GM04504 (cell line): ENCODE measurements around the gene RARRES1.

ENCODE experiments used
- DNase-seq: peaks from one replicate; pipeline ENCODE4 v3.0.0-alpha.2; 2012; ENCODE audit warnings: low read depth

The RARRES1 gene, protein sequence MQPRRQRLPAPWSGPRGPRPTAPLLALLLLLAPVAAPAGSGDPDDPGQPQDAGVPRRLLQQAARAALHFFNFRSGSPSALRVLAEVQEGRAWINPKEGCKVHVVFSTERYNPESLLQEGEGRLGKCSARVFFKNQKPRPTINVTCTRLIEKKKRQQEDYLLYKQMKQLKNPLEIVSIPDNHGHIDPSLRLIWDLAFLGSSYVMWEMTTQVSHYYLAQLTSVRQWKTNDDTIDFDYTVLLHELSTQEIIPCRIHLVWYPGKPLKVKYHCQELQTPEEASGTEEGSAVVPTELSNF

DNA sequence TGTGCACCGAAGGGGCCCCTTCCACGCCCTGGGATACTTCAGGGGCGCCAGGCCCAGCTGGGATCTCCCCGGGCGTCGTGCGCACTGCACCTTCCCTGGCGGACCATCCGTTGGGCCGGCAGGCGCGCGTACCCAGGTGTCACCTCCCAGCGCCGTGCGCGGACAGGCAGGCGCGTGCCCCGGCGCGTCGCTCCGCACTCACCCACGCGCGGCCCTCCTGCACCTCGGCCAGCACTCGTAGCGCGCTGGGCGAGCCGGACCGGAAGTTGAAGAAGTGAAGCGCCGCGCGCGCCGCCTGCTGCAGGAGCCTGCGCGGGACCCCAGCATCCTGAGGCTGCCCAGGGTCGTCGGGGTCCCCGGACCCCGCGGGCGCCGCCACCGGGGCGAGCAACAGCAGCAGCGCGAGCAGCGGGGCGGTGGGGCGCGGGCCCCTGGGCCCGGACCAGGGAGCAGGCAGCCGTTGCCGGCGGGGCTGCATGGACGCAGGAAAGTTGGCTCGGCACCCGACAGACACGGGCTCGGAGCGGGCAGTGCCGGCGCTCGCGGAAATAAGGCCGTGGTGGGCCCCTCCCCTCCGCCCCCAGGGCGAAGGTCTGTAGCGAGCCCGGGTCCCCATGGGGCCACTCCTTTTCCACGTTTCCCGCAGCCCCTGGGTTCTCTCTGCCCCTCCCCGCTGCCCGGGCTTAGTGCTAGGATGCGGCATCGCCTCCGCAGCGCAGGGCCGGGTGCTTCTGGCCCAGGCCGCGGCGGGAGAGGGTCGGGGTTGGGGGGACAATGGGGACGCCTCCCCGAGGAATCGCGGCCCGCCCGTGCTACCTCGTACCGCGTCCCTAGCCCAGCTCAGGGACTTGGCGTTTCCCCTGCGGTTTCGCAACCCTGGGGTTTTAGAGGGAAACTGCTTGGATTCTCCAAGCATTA, at the start of gene RARRES1:
RARRES1 (minus strand) TSS at position 520 of the 918 bp plus-strand sequence; CDS start at position 478, 42 bp downstream.
- no peak for DNase-seq

DNA sequence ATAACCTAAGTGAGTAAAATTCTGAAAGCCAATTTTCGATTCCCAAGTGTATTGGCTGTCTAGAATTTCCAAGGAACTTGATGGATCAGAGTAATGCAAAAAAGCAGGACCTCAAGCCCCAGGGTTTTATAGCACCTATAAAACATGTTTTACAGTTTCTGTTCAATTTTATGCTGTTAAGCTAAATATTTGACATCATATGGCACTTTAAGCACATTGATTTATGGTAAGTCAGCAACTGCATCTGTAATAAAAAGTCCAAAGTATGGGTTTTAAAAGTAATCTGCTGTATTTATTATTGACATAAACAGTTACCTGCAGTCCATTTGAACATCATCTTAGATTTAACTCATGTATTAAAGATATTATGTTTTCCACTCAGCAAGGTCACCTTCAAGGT, 49.6 kb upstream of the RARRES1 start:
- peak; percentile 19 for DNase-seq

DNA sequence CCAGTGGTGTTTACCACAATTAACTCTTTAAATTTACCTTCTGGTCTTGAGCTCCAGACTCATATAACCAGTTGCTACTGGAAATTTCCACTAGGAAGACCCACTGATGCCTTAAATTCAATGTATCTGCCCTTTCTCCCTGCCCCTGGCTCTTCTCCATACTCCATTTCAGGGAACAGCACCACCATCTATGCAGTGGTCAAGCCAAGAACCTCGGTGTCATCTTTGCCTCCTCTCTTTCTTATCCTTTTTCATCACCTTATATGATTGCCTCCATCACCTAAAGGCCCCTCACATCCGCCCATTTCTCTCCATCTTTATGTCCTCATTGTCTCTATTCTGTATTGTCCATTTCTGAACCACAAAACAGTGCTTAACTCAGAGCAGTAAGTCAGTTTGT, 48.9 kb upstream of the RARRES1 start:
- DNase-seq = no peak

DNA sequence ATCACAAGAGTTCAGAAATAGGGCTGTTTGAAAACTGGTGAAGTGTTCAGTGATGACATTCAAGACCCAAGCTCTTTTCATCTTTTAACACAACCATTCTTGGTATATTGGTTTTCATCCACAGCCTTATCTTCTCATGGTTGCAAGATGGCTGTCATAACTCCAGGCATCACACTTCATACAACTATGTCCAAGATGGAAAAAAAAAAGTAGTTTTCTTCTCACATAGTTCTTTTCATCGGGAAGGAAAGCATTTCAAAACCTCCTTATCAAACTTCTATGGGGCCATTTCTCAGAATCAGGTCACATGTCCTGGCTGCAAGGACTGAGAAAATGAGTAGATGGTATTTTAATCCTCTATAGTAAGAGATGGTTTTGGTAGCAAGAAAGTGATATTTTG, 48.5 kb upstream of the RARRES1 start:
- no peak for DNase-seq

DNA sequence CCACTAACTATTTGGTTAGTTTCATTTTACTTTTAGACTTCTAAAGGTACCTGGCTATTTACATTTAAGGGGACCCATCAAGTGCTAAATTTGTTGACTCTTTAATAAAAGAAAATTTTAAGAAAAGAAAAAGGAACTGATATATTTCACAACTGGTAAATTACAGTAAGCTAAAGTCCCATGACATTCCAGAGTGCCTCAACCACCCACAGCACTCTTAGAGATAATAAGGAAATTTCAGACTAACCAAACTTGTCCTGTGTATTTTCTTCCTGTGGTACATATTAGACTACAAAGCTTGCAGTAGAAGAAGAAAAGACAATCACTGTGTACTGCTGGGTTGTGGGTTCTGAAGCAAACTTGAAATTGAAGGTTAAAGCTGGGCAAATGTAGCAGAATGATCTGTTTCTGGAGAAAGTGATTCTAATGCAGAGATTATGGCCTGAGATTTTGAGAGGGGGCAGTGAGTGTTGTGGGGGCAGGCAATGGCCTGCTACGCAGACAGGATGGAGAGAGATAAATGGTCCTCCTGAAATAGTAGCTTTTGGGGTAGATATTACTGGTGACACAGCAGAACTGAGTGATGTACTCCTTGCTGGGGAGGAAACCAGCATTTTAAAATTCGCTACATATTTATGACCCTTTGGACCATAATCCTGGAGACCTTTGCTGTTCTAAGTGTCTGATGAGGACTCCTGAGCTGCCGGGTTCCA, 45.1 kb upstream of the RARRES1 start:
- no peak for DNase-seq

DNA sequence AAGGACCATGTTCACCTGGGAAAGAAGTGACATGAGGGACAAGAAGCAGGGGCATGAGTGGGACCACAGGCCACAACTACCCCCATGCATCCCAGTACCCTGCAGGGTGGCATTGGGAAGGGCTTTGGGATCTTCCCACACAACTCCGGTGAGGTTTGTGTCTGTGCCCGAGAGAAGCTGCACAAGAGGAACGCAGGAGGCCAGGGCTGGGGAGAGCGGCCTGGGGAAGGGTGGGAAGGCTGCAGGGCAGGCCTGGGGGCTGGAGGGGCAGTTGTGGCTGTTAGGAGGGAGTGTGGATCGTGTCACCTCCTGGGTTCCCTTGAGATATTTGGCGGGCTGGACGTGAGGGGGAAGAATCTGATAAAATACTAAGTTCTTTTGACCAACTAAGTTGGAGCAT, 44.3 kb upstream of the RARRES1 start:
- DNase-seq = no peak

DNA sequence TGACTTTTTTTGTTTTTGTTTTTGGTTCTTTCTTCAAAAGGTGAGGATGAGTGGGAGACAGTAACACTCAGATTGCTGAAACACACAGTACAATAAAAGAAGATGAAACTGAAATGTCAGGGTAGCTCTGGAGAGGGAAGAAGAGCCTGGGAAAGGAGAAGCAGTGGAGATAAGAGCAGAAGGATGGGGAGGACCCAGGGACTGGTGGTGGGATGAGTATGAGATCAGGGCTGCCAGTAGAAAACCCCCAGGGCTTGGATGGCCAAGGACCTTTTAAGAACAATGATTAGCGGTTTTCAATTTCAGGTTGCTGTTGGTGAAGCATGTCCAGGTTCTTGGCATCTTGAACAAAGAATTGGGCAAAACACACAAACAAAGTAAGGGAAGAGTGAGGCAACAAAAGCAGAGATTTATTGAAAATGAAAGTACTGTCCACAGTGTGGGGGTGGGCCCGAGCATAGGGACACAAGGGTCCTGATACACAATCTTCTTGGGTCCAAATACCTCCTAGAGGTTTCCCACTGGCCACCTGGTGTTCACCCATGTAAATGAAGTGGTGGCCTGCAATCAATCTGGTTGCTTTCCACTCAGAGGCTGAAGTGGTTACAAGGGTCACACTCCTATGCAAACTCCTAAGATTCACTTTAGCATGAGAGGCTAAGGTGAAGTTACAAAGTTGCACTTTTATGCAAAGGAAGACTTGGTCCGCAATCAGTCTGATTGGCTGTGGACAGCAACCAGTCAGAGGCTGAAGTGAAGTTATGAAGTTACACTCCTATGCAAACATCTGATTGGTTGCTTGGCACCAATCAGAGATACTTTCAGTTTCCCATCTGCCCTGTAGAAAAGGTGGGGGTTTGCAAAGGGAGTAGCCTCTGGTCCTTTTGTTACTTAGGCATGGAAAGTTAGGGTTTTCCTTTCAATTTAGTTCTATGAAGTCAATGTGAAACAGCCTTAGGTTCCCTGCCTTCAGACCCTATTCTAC, 43.5 kb upstream of the RARRES1 start:
- no peak for DNase-seq

DNA sequence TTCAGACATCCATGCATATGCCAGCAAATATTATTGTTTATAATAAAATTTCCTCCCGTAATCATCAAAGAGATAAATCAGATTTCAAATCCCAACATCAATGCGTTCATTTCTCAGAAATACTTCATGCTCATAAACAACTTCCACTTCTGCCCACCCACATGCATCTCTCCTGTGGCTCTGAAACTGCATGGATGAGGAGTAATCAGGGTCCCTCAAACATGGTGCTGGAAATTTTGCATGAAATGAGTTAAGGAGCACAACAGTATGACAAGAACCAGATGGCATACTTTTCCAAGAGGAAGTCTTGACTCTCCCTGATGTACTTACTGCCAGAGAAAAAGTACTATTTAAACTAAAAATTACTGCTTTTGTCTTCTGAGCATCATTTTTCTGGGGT, 42.7 kb upstream of the RARRES1 start:
- no peak for DNase-seq

DNA sequence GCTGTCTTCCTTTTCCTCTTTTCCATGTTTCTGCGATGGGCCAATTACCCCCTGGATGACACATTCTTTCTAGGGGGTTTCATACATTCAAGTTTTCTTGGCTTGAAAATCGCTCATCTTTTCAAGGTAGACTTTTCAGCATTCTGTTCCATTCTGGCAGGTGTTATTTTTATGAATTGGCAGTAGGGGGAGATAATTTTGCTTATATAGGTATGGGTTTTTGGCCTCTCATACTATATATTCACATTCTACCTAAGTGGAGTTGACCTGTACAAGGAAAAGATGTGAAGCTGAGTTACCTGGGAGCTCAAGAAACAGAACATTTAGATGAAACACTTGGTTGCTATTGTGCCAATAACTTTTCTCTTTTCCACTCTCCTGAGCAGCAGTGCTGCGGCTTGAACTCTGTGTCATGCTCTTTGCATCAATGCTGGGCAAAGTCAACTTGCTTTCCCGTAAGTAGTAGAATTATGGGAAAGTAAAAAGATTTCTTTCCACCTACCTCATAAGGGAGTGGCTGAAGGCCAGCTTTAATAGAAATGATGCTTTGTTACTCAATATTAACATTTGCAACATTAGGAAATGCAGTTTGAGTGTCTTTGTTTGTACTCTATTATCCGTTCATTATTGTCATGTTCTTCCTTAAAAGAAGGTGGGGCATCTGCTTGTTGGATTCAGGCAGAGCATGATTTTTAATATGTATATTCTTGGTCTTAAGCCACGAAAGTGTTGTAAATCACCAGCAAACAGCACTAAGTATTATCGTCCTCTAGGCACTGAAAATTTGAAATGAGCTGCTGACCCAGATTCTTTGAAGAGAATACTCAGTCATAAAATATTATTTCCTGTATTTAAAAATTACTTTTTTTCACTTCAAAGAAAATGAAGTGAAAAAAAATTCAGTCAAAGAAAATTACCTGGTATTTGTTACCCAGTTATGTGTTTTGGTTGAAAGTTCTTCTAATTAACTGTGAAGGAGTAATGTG, 41.9 kb upstream of the RARRES1 start:
- no peak for DNase-seq

DNA sequence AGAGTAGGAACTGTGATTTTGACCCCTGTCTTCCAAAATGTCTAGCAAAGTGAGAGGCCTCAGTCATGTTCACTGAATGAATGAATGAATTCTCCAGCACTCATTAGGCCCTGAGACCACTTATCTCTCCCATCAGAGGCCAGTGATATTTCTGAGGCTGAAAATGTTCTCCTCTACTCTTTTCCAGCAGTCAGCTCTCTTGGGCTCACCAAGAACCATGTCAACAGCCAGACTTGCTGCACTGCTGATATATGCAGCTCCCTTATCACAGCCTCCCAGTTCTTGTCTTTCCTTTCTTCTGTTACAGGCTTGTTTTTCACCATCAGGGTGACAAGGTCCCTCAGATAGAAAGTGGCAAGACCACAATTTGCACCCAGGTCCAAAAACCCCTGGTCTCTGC, 40.9 kb upstream of the RARRES1 start:
- no peak for DNase-seq

DNA sequence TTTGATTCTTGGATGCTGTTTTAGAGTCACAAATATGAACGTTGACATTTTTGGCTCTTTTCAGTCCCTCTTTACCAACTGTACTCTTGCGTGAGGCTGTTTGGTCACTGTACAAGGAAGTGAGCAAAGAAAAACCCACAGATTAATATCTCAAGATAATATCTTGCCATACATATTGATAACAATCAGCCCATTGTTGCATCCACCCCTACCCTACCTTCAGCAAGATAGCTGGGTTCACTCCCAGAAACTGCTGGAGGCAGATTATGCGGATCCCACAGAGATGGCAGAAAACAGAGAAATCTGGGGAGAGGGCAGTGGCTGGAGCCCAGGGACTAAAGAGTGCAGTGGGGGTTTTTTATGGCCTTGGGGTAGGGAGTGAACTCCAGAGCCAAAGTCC, 39.7 kb upstream of the RARRES1 start:
- no peak for DNase-seq

DNA sequence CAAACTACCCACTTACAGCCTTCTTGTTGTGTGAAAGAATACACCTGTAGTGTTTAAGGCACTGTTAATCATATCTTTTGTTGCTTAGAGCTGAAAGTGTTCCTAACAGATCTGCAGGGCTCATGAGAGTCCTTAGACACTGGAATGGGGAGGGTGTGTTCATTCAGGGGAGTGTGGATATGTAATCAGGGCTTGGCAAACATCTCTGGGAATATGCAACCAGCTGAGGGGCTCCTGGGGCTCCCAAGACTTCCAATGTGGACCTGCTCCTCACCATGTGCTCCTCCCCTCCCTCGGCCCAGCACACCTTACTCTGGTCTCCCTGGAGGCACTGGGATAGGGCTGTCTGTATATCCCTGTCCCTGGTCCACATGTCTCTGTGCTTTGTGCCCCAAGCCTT, 39.3 kb upstream of the RARRES1 start:
- DNase-seq = no peak

DNA sequence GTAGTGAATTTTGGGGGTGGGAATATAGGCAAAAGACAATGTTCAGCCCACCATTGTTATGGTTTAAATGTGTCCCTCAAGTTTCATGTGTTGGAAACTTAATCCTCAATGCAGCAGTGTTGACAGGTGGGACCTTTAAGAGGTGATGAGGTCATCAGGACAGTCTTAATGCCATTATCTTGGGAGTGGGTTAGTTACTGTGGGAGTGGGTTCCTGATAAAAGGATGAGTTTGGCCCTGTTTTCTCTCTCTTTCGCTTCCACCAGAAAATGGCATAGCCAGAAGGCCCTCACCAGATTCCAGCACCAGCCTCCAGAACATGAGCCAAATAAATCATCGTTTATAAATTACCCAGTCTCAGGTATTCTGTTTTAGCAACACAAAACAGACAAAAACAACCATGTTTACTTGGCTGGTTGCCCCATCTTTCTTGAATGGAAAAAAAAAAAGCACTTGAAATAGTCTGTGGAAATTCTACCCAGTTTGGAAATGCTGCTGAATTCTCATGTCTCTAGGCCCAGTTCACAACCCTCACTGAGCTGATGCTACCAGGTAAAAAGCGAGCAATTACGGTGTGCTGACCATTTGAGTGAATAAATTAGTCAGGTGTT, 38.6 kb upstream of the RARRES1 start:
- DNase-seq = no peak

DNA sequence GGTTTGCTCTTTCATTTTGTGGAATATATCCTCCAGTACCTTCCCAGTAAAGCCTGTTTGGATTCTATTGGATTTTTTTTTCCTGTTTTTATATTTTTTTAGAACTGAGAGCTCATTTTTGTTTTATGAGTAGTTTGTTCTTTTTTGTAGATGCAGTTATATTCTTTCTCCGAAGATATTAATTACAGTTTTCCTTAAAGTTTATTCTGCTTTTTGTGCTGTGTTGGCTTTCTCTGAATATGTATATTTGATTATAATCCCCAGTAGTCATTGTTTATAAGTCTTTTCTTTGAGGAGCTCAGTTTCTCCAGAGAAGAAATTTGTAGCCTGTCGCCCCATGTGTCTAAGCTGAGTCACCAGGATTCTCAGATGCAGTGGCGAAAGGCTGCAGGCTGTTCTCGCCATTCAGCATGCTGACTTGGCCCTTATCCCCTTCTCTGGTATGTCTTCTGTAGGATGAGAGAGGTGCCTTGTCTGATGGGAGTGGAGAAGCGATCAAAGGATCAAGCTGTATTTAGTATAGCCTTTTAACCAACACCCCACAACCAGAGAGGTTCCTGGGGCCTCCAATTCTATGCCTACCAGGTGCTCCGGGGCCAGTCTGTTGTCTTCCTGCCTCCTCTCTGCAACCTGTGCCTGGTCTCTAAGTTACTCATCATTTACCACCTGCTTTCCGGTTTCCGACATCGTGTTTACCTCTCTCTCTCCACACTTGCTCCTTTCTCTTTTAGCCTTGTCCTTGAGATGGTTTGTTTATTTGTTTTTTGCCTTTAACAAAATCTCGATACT, 37.9 kb upstream of the RARRES1 start:
- DNase-seq = peak; percentile 51

DNA sequence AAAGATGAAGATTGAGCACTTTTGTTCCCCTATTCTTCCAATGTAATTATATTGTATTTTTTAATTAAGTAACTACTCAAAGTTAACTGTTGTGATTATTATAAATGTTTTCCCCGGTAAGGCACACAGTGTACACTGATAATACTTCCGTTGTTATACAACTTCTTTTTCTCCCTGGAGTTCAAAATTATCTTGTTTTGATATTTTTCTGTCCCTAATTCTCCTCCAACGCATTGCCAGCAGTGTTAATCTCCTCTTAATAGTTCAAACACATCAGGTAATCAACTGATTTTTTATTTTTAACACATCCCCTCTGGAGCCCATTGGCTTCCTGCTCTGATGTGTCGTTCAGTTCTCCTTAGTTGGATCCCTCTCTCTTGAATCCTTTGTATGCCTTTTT, 37.3 kb upstream of the RARRES1 start:
- no peak for DNase-seq

DNA sequence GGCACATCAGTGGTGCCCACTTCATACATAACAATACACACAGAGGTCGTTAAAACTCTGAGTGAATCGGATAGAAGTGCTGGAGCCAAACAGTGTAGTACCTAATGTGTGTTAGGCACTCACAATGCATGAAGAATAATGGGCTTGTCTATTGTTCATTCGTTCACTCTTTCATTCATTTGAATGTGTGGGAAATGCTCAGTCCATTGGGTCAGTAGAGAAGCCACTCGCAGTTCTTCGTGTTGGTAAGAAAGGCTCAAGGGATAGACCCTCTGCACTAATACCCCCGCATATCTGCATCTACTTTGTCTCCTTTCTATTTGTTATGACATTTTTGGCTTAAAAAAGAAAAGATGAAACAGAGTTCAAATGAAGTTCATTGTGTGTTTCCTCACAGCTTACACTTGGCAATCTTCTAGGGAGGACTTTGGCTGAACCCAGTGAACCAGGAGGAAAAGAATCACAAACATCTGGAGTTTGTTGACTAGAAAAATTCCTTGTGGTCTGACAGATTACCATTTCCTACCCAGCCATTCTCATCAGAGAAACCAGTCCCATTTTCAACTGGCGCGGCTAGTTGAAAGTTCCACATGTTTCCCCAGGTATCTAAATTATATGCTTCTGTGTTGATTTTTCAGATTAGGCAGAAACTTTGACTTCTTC, 36.8 kb upstream of the RARRES1 start:
- peak; percentile 91 for DNase-seq

DNA sequence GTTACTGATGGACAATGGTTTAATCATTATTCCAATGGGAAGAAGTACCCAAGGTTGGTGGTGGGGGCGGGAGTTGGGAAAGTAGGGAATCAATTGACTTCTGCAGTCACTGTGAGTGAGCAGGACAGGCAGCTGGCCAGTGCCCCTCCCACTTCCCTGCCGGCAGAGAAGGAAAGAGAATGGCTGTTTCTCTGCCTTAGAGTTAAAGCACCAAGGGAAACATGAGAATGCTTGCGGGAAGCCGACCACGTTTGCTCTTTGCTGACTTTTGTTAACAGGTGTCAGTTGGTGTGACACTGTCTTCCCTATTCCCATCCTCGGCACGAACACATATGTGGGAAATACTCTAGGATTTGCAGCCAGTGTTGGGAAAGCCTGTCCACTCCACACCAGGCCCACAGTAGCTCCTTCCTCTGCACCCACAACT, 36.1 kb upstream of the RARRES1 start:
- no peak for DNase-seq

DNA sequence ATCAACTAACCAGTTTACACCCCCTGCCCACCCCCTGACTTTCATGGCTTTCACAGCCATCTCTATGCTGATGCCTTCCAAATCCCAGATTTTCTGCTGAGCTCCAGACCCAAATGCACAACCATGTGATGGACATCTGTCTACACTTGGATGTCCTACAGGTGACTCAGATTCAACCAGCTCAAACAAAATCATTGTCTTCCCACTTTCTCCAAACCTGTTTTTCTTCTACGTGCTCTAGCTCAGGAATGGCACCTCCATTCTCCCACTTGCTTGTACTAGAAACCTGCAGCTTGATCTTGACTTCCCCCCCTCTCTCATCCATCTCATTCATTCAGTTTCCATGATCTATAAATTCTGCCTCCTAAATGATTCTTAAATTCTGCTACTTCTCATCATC, 34.1 kb upstream of the RARRES1 start:
- no peak for DNase-seq
